Mesenchymal stem cell (in vitro differentiated cells and primary cell): Measurements from ENCODE around the gene RADIL.

Experiments used
- DNase-seq: peaks from one replicate; pipeline ENCODE4 v3.0.0-alpha.2; 2013
- H2AFZ ChIP-seq: one replicate; pipeline ENCODE4 v1.6.1; 2013; ENCODE audit warnings: low read depth, mild to moderate bottlenecking, control low read depth, inconsistent platforms, low read length, moderate library complexity
- H2AK5ac ChIP-seq: 2 replicates; pipeline ENCODE4 v1.6.1; 2013; ENCODE audit warnings: low read length, moderate library complexity, mild to moderate bottlenecking, inconsistent platforms; ENCODE audit not compliant: severe bottlenecking
- H2BK120ac ChIP-seq: one replicate; pipeline ENCODE4 v1.6.1; 2013; ENCODE audit warnings: low read depth, mild to moderate bottlenecking, inconsistent platforms, low read length, moderate library complexity
- H2BK12ac ChIP-seq, 2 experiments: one replicate each; pipeline ENCODE4 v1.6.1; 2013; ENCODE audit warnings: inconsistent platforms in 2 of 2, low read length in 2 of 2, mild to moderate bottlenecking in 2 of 2, moderate library complexity in 2 of 2, control low read depth in 1 of 2
- H2BK15ac ChIP-seq: one replicate; pipeline ENCODE4 v1.6.1; 2013; ENCODE audit warnings: mild to moderate bottlenecking, low read depth, inconsistent platforms; ENCODE audit not compliant: poor library complexity, severe bottlenecking
- H2BK5ac ChIP-seq: 2 replicates; pipeline ENCODE4 v1.6.1; 2013; ENCODE audit warnings: low read depth, mild to moderate bottlenecking, low read length, control low read depth, inconsistent platforms; ENCODE audit not compliant: poor library complexity, severe bottlenecking
- H3K14ac ChIP-seq, 2 experiments: one replicate each; pipeline ENCODE4 v1.6.1; 2013; ENCODE audit warnings: inconsistent platforms in 2 of 2, low read length in 2 of 2, control low read depth in 1 of 2, mild to moderate bottlenecking in 1 of 2, moderate library complexity in 1 of 2
- H3K18ac ChIP-seq, 2 experiments: one replicate each; pipeline ENCODE4 v1.6.1; 2013; ENCODE audit warnings: inconsistent platforms in 2 of 2, low read length in 2 of 2, control low read depth in 1 of 2, low read depth in 1 of 2, mild to moderate bottlenecking in 1 of 2
- H3K23ac ChIP-seq, 2 experiments: one replicate each; pipeline ENCODE4 v1.6.1; 2013; ENCODE audit warnings: inconsistent platforms in 2 of 2, low read length in 2 of 2, mild to moderate bottlenecking in 2 of 2, moderate library complexity in 2 of 2, control low read depth in 1 of 2
- H3K27ac ChIP-seq: 2 replicates; pipeline ENCODE4 v1.5.1; 2013; ENCODE audit warnings: mild to moderate bottlenecking, moderate library complexity, low read length, control low read depth, inconsistent platforms; ENCODE audit not compliant: poor library complexity, severe bottlenecking
- H3K27me3 ChIP-seq, 2 experiments: 2 replicates each; pipeline versions ENCODE4 v1.6.1 to v1.7.0; 2013; ENCODE audit warnings: low read length in 2 of 2, mild to moderate bottlenecking in 2 of 2, moderate library complexity in 2 of 2, control low read depth in 1 of 2, inconsistent platforms in 1 of 2; ENCODE audit not compliant: control insufficient read depth in 1 of 2, insufficient read depth in 1 of 2
- H3K36me3 ChIP-seq, 2 experiments: 2 replicates each; pipeline versions ENCODE4 v1.6.1 to v1.7.0; 2013; ENCODE audit warnings: low read length in 2 of 2, control low read depth in 1 of 2, inconsistent platforms in 1 of 2, low read depth in 1 of 2, mild to moderate bottlenecking in 1 of 2; ENCODE audit not compliant: insufficient read depth in 2 of 2, control insufficient read depth in 1 of 2
- H3K4ac ChIP-seq, 2 experiments: one replicate each; pipeline ENCODE4 v1.6.1; 2013; ENCODE audit warnings: inconsistent platforms in 2 of 2, low read length in 2 of 2, mild to moderate bottlenecking in 2 of 2, moderate library complexity in 2 of 2, control low read depth in 1 of 2, low read depth in 1 of 2
- H3K4me1 ChIP-seq: 2 replicates; pipeline ENCODE4 v1.6.1; 2013; ENCODE audit warnings: low read depth, low read length, control low read depth; ENCODE audit not compliant: control insufficient read depth, insufficient read depth
- H3K4me2 ChIP-seq: 2 replicates; pipeline ENCODE4 v1.6.1; 2013; ENCODE audit warnings: low read length, mild to moderate bottlenecking, inconsistent platforms; ENCODE audit not compliant: poor library complexity, severe bottlenecking
- H3K4me3 ChIP-seq, 2 experiments: 2 replicates each; pipeline versions ENCODE4 v1.5.1 to v1.7.0; 2013; ENCODE audit warnings: low read length in 2 of 2, mild to moderate bottlenecking in 2 of 2, control low read depth in 1 of 2, low read depth in 1 of 2; ENCODE audit not compliant: insufficient read depth in 1 of 2
- H3K79me1 ChIP-seq: replicated peaks from 2 replicates; pipeline ENCODE4 v1.6.1; 2013; ENCODE audit warnings: mild to moderate bottlenecking, control low read depth, low read length, inconsistent platforms; ENCODE audit not compliant: poor library complexity, severe bottlenecking
- H3K9ac ChIP-seq: 2 replicates; pipeline ENCODE4 v1.7.0; 2013; ENCODE audit warnings: mild to moderate bottlenecking, low read length, moderate library complexity
- H3K9me3 ChIP-seq: 2 replicates; pipeline ENCODE4 v1.7.0; 2013; ENCODE audit warnings: mild to moderate bottlenecking, low read length; ENCODE audit not compliant: control insufficient read depth
- H4K8ac ChIP-seq: one replicate; pipeline ENCODE4 v1.6.1; 2013; ENCODE audit warnings: inconsistent platforms, mild to moderate bottlenecking, low read length, moderate library complexity
- H4K91ac ChIP-seq: one replicate; pipeline ENCODE4 v1.6.1; 2013; ENCODE audit warnings: mild to moderate bottlenecking, low read length, inconsistent platforms
- WGBS: methylation state at CpG from one replicate; pipeline ENCODE4 v1.1.7; 2013; ENCODE audit warnings: mixed read lengths; 5-methylcytosine and 5-hydroxymethylcytosine counted together

RADIL gene

GRCh38 chr7:4769761-4770160 lies 113.8 kb downstream of the RADIL start:
- Histone ChIP-seq H3K4me3 (no peak overlapping the region), H2BK12ac (no peak overlapping the region), H3K27me3 (no peaks in the 10 kb centered on the region), H4K91ac (no peak overlapping the region), H3K23ac (no peak overlapping the region), H3K4ac (no peak overlapping the region), H3K4me1 (peaks cover 4% of the 10 kb centered on the region), H4K8ac (no peak overlapping the region), H3K27ac (no peak overlapping the region), H2BK15ac (no peak overlapping the region), H3K4me2 (no peak overlapping the region), H3K9ac (no peak overlapping the region), H3K79me1 (peaks cover 53% of the 10 kb centered on the region), H3K18ac (no peak overlapping the region), H2BK120ac (no peak overlapping the region), H3K14ac (no peak overlapping the region), H2AFZ (no peak overlapping the region), H3K9me3 (no peaks in the 10 kb centered on the region), H2BK5ac (no peak overlapping the region), H2AK5ac (no peak overlapping the region), H3K36me3 (peaks cover 39 to 58% of the 10 kb centered on the region in 2 experiments)
- DNase-seq = no peak
- WGBS = 87% methylated on average over 7 of the region's 7 CpGs

GRCh38 chr7:4768597-4769569 lies 114.6 kb downstream of the RADIL start:
- no peak overlapping the region for H2BK15ac ChIP-seq
- WGBS = 96% methylated on average over 27 of the region's 27 CpGs
- no peak overlapping the region for H3K4ac ChIP-seq
- H3K27me3 ChIP-seq = no peaks in the 10 kb centered on the region
- no peak overlapping the region for H3K9ac ChIP-seq
- no peaks in the 10 kb centered on the region for H3K9me3 ChIP-seq
- H3K14ac ChIP-seq = no peak overlapping the region
- H2BK12ac ChIP-seq = no peak overlapping the region
- H3K18ac ChIP-seq = no peak overlapping the region
- H2BK5ac ChIP-seq = no peak overlapping the region
- no peak for DNase-seq
- H3K4me1 ChIP-seq = no peaks in the 10 kb centered on the region
- H3K4me3 ChIP-seq = no peak overlapping the region
- peaks cover 48 to 67% of the 10 kb centered on the region in 2 experiments for H3K36me3 ChIP-seq
- H3K23ac ChIP-seq = no peak overlapping the region
- H3K4me2 ChIP-seq = no peak overlapping the region
- H3K79me1 ChIP-seq = peaks cover 60% of the 10 kb centered on the region
- no peak overlapping the region for H2AFZ ChIP-seq
- no peak overlapping the region for H3K27ac ChIP-seq
- no peak overlapping the region for H4K91ac ChIP-seq
- H2AK5ac ChIP-seq = no peak overlapping the region
- peak overlapping the region; percentile 71 for H4K8ac ChIP-seq
- H2BK120ac ChIP-seq = no peak overlapping the region

GRCh38 chr7:4766666-4767519 lies 116.6 kb downstream of the RADIL start:
- Histone ChIP-seq H3K36me3 (peaks cover 60 to 78% of the 10 kb centered on the region in 2 experiments), H2AFZ (no peak overlapping the region), H3K4ac (no peak overlapping the region), H4K91ac (no peak overlapping the region), H3K9ac (no peak overlapping the region), H2BK12ac (no peak overlapping the region), H3K4me1 (no peaks in the 10 kb centered on the region), H3K79me1 (peaks cover 71% of the 10 kb centered on the region), H3K27ac (no peak overlapping the region), H2BK5ac (no peak overlapping the region), H3K18ac (no peak overlapping the region), H3K23ac (no peak overlapping the region), H3K27me3 (no peaks in the 10 kb centered on the region), H2AK5ac (no peak overlapping the region), H2BK120ac (no peak overlapping the region), H4K8ac (no peak overlapping the region), H3K4me2 (no peak overlapping the region), H2BK15ac (no peak overlapping the region), H3K9me3 (no peaks in the 10 kb centered on the region), H3K14ac (no peak overlapping the region), H3K4me3 (no peak overlapping the region)
- WGBS = 94% methylated on average over 33 of the region's 37 CpGs
- DNase-seq = no peak
